Neuron (in vitro differentiated cells): ENCODE measurements around the gene MBP.

ENCODE experiments used
- H2AFZ ChIP-seq: one replicate; pipeline ENCODE4 v1.6.1; 2013; ENCODE audit warnings: low read depth, mild to moderate bottlenecking, inconsistent platforms, low read length, moderate library complexity
- H3K27me3 ChIP-seq: one replicate; pipeline ENCODE4 v1.6.1; 2013; ENCODE audit warnings: low read length; ENCODE audit not compliant: insufficient read depth
- H3K36me3 ChIP-seq: one replicate; pipeline ENCODE4 v1.6.1; 2013; ENCODE audit warnings: low read length; ENCODE audit not compliant: insufficient read depth
- H3K4me1 ChIP-seq: one replicate; pipeline ENCODE4 v1.6.1; 2013; ENCODE audit warnings: low read length; ENCODE audit not compliant: insufficient read depth
- H3K4me3 ChIP-seq: 2 replicates; pipeline ENCODE4 v1.5.1; 2013; ENCODE audit warnings: mild to moderate bottlenecking, low read length, moderate library complexity
- H3K9me3 ChIP-seq: one replicate; pipeline ENCODE4 v1.6.1; 2013; ENCODE audit warnings: low read length

MBP gene

DNA sequence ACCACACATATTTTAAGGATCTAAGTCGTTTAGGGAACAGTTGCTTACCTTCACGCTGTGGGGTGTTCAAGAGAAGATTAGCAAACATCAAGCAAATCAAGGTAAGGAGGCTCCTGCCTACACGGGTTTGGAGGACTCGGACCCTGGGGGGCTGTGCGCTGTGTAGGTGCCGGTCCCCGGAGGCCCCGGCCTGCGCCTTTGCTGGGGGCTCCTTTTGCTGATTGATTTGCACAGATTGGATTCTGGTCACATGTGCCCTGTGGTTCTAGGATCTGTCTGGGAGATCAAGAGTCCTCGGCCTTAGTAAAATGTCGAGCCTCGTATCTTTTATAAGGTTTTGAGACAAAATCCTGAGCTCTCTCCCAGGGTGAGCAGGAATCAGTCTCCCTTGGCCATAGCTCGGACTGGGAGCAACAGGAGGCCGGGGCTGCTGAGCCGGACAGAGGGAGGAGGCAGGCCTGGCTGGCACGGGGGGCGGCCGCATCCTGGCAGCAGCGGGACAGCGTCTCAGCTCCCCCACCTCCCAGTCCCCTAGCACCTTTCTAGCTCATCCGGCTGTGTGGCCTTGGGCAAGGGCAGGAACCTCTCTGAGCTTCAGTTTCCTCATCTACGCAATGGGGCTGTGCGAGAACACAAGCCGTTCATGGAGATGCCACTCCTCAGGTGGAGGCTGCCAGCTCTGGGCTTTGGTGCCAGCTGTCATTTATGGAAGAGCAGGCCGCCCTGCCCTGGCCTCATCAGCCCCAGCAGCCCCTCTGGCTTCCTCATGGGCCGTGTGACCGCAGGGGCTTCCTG lies 147.2 kb downstream of the MBP start:
- H3K27me3 ChIP-seq, result no peaks in the 10 kb centered on the region
- H3K36me3 ChIP-seq, result no peaks in the 10 kb centered on the region
- peaks cover 5% of the 10 kb centered on the region for H3K4me1 ChIP-seq
- no peak overlapping the region for H2AFZ ChIP-seq
- H3K4me3 ChIP-seq, result no peak overlapping the region
- H3K9me3 ChIP-seq, result no peaks in the 10 kb centered on the region

DNA sequence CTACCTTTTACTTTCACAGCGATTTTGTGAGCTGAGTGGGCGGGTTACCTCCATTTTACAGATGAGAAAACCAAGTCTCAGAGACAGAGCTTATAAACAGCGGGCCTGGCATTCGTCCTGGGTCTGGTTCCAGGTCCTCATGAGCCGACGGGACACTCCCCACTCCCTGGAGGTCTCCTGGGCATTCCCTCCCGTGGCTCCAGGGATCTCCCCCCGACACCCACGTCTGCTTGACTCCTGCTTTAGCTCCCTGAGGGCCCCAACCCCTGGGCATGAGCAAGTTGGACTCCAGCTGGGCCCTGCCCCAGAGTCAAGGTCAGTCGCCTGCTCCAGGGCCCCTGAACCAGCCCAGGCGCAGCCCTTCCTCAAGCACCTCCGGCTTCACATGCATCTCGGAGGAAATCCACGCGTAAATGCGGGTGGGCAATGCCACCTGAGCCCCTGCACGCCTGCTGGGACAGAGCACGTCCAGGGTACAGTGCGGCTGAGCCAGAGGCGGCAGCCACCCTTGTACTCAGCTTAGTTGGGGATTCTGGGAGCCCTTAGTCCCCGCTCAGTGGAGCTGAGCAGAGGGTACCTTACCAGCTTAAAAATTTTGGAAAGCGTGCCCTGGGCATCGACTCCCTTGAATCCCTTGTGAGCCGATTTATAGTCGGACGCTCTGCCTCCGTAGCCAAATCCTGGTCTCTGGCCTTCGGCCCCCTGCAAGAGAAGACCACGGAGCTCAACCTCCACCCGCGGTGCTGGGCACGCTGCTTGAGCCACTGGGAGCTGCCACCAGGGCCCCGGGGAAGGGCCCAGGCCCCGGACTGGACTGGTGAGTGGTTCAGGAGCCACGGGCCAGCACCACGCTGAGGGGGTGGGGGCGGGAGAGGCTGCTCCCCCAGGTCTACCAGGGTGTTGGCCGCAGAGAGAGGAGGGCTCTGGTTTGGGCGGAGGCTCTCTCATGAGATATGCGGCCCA lies 148.1 kb downstream of the MBP start:
- no peaks in the 10 kb centered on the region for H3K9me3 ChIP-seq
- H3K4me1 ChIP-seq, result peaks cover 5% of the 10 kb centered on the region

DNA sequence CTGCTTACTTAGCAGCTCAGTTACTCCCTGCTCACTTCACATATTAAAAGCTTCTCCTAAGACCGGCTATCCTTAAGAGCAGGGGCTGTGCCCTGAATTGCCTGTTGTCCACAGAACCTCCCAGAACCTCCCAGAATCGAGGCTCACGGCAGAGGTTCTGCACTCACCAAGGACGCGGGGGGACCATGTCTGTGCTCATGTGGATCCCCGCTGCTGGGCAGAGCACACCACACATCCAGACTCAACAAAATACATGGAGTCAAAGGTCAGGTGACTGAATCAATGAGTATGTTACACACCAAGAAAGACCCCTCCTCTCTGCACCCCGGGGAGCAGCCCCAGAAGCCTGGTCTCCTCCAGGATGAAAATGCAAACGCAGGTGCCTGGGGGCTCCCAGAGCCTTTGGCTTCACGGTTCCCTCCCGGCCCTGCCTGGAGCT lies 149.0 kb downstream of the MBP start:
- Histone ChIP-seq H3K4me1 (peaks cover 5% of the 10 kb centered on the region), H3K4me3 (no peak overlapping the region), H3K27me3 (no peaks in the 10 kb centered on the region), H3K36me3 (no peaks in the 10 kb centered on the region), H3K9me3 (no peaks in the 10 kb centered on the region), H2AFZ (no peak overlapping the region)

More for the DNA sequence above, 148.1 kb downstream of the MBP start:
- Histone ChIP-seq H3K36me3 (no peaks in the 10 kb centered on the region), H3K4me3 (no peak overlapping the region), H3K27me3 (no peaks in the 10 kb centered on the region), H2AFZ (no peak overlapping the region)

DNA sequence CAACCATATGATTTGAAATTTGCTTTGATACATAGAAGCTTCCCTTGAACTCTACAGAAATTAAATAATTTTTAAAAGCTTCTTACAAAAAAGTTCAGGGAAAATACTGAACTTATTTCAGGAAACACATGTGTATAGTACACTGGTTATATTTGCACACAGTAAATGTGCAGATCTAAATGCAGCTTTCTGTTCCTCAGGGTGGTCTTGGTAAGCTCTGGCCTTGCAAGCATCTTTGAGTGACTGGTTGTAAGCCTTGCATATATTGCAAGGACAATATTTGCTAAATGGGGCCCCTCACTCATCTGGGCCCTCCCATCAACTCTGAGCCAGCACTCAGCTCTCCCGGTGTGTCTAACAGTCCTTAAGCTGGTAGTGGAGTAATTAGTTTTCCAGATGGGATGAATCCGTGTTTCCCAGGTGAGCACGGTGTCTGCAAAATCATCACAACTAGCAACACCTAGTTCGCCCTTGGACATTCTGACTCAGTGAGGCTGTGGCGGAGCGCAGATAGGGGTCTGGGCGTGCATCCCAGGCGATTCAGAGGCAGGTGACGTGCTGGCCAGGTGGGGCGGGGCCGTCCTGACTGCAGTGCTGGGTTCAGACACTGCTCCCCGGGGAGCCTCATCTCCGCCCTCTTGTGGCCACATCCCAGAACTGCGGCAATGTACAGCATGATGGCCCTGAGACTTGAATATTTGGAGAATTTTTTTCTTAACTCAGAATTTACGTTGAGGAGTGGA lies 149.6 kb downstream of the MBP start:
- no peak overlapping the region for H3K4me3 ChIP-seq
- no peaks in the 10 kb centered on the region for H3K36me3 ChIP-seq
- H3K4me1 ChIP-seq, result peaks cover 5% of the 10 kb centered on the region
- H3K27me3 ChIP-seq, result no peaks in the 10 kb centered on the region
- H2AFZ ChIP-seq, result no peak overlapping the region
- H3K9me3 ChIP-seq, result no peaks in the 10 kb centered on the region

DNA sequence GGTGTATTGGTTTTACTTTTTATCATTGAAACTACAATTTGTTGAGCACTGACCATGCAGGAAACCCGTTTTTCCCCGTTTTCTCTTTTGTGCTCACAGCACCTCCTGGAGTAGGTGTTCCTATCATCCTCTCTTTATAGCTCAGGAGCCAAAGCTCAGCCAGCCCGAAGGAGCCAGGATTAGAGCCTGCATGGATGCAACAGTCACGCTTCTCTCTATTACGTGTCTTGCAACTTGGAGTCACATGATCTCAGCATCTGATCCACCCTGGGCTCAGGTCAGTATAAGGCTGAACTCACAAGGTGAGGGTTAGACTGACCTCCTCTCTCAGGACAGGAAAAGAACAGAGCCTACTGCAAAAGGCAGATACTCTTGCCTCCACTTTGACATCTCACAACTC lies 150.5 kb downstream of the MBP start:
- Histone ChIP-seq H3K4me1 (peaks cover 5% of the 10 kb centered on the region), H3K9me3 (no peaks in the 10 kb centered on the region), H2AFZ (no peak overlapping the region), H3K27me3 (no peaks in the 10 kb centered on the region), H3K36me3 (no peaks in the 10 kb centered on the region), H3K4me3 (no peak overlapping the region)

DNA sequence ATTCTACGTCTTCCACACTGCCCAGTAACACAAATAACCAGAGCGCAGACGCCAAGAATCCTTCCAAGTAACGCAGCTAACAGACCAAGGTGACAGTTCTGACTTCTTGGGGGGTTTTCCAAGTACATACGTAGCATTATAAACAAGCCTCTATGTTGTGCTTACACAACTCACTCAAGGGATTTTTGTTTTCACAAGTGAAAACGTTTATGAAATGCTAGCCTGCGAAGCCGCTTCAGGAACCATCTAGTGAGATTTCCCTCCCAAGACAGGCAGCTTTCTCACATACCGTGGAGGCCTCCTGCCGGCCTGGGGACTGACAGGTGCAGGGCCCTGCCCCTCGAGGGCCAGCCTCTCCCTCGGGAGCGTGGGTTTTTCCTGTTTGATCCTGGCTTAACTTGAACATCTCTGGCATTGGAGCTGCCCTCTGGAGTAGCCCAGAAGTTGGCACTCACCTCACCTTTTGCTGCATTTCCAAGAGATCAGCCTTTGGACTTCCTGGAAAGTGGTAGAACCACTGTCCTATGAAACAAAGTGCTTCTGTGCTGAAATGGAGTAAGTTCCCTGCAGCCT lies 151.1 kb downstream of the MBP start:
- Histone ChIP-seq H3K36me3 (no peaks in the 10 kb centered on the region), H3K27me3 (no peaks in the 10 kb centered on the region), H3K4me3 (no peak overlapping the region), H2AFZ (no peak overlapping the region), H3K4me1 (peaks cover 5% of the 10 kb centered on the region), H3K9me3 (no peaks in the 10 kb centered on the region)

DNA sequence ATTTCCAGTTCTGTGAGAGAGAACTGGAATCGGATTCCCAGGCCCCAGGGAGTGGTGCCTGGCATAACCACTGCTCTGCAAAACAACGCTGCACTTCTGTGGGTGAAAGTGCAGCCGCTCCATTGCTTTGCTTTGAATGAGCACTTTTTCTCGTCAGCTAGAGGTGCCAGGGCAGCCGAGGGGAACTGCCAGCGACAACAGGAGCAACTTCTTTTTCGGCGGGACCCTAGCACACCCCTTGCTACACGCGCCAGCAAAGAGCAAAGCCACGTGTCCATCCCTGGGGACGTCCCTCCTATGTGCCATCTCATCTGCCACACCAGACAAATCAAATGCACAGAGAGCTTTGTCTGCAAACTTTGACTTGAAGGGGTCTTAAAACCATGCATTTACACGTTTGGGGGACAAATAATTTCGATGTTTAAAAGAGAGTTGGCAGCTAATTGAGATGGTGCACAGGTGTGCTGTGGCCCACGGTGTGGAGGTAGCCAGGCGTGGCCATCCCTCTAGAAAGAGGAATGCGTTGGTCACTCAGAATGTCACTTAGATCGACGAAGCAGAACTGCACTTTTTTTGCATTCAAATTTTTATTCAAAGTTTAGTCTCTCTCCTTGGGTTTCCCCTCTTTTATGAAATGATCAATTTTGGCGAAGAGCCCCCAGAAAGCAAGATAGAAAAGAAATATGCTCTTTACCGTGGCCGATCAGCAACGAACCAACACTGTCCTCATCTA lies 151.8 kb downstream of the MBP start:
- no peaks in the 10 kb centered on the region for H3K9me3 ChIP-seq
- H3K4me3 ChIP-seq, result no peak overlapping the region
- no peaks in the 10 kb centered on the region for H3K36me3 ChIP-seq
- H2AFZ ChIP-seq, result no peak overlapping the region
- peaks cover 5% of the 10 kb centered on the region for H3K4me1 ChIP-seq
- H3K27me3 ChIP-seq, result no peaks in the 10 kb centered on the region

DNA sequence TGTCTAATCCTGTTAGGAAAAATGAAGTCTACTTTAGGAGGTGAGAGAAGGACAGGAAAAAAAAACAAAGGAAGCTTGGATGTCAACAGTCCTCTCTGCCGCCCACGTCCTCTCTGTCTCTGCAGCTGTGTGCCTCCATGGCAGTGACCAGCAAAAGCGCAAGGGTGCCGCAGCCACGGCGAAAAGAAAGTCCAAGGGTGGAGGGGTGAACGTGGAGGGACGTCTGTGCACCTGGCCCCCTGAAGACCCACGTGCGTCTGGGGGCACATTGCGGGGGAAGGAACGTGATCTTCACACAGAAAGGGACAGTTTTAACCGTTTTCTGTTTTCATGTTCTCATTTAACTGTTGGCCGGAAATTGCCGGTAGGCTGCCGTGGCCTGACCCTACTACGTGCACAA lies 152.7 kb downstream of the MBP start:
- Histone ChIP-seq H3K4me3 (no peak overlapping the region), H3K36me3 (no peaks in the 10 kb centered on the region), H2AFZ (no peak overlapping the region), H3K9me3 (no peaks in the 10 kb centered on the region), H3K27me3 (no peaks in the 10 kb centered on the region), H3K4me1 (peaks cover 5% of the 10 kb centered on the region)

DNA sequence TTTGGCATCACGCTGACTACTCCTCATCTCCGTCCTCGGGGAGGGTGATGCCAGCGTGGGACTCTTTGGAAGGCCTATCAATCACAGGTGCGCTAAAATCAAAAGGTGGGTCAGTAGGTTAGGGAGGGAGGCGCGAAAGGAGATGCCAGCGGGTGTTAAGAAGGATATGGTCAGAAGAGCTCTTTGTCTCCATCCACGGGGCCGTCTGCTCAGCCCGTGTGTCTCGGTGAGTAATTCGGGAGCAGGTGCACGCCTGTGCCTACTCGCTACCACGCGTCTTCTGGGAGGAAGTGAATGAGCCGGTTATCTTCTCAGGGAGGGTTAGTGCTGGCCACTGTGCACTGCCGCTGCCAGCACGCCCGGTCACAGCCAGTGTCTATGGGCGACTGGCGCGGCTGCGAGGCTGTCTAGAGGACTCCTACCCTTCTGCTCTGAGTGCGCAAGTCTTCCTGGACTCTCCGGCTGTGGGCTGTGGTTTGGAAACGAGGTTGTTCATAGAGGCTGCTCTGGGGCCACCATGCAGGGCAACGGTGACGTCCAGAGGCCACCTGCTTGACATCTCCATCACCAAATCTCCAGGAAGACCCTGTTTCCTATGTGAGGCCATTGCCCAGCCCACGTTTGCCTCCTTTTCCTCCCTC lies 153.4 kb downstream of the MBP start:
- H3K4me3 ChIP-seq, result no peak overlapping the region
- no peak overlapping the region for H2AFZ ChIP-seq
- H3K4me1 ChIP-seq, result peaks cover 5% of the 10 kb centered on the region
- H3K36me3 ChIP-seq, result no peaks in the 10 kb centered on the region
- H3K27me3 ChIP-seq, result no peaks in the 10 kb centered on the region
- H3K9me3 ChIP-seq, result no peaks in the 10 kb centered on the region

DNA sequence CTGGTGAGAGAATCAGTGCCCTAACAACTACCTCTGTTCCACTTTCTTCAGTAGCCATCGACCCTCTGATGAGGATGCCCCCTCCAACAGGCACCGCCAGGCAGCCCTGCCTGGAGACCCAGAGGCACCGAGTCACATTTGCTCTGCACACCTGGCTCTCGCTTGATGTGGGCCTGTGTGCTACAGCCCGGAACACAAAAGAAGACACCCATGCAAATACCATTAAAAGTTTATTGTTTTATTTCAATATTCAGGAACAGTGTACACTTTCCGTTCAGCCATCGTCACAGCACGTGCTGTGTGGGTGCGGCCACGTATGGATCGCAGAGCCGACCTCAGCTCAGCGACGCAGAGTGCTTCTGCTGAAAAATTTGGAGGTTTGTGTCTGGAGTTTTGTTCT lies 154.0 kb downstream of the MBP start:
- H3K9me3 ChIP-seq, result no peaks in the 10 kb centered on the region
- no peak overlapping the region for H2AFZ ChIP-seq
- peaks cover 2% of the 10 kb centered on the region for H3K4me1 ChIP-seq
- H3K4me3 ChIP-seq, result no peak overlapping the region
- no peaks in the 10 kb centered on the region for H3K27me3 ChIP-seq
- H3K36me3 ChIP-seq, result no peaks in the 10 kb centered on the region

DNA sequence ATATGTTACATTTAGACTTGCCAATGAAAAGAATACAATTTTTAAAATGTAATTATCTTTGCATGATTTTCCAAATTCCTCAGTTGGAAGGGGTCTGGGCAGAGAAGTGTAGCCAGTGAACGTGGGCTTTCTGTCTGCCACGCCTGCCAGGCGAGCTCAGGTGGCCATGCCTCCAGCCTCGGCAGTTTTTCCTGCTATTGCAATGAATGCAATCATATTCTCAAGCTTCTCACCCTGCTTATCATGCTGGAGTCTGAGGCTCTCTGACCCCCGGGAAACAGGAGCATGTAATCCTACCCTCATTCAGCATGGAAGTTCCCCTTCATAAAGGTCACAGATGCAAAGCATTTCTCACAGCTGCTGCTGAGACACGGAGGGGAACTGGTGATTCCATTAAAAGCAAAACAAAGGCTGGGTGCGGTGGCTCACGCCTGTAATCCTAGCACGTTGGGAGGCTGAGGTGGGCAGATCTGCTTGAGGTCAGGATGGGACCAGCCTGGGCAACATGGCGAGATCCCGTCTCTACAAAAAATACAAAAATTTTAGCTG lies 154.8 kb downstream of the MBP start:
- H3K9me3 ChIP-seq, result no peaks in the 10 kb centered on the region
- H3K4me3 ChIP-seq, result no peak overlapping the region
- H3K4me1 ChIP-seq, result no peaks in the 10 kb centered on the region
- H2AFZ ChIP-seq, result no peak overlapping the region
- no peaks in the 10 kb centered on the region for H3K27me3 ChIP-seq
- H3K36me3 ChIP-seq, result peaks cover 2% of the 10 kb centered on the region
